DOHH2 (cell line): Measurements from ENCODE around the gene KRT20.

Experiments used
- H3F3A ChIP-seq: fragments of 200-600 bp; sonication (generic), shearing (Covaris generic); 2 replicates; pipeline ENCODE4 v1.6.0; 2016; ENCODE audit warnings: antibody characterized with exemption, mild to moderate bottlenecking; ENCODE audit not compliant: control insufficient read depth, insufficient read depth
- H3K27ac ChIP-seq: fragments of 200-600 bp; sonication (generic); 2 replicates; pipeline ENCODE4 v1.5.1; 2014; ENCODE audit warnings: low read depth, mild to moderate bottlenecking, low read length, moderate library complexity
- H3K27me3 ChIP-seq: fragments of 200-600 bp; sonication (generic); 2 replicates; pipeline ENCODE4 v1.6.1; 2014; ENCODE audit warnings: mild to moderate bottlenecking, low read length, mixed read lengths; ENCODE audit not compliant: control insufficient read depth
- H3K36me3 ChIP-seq: fragments of 200-600 bp; sonication (generic); 2 replicates; pipeline ENCODE4 v1.6.1; 2014; ENCODE audit warnings: mild to moderate bottlenecking, low read length, moderate library complexity, mixed read lengths; ENCODE audit not compliant: control insufficient read depth
- H3K4me1 ChIP-seq: fragments of 200-600 bp; sonication (generic); 2 replicates; pipeline ENCODE4 v1.6.1; 2014; ENCODE audit warnings: mild to moderate bottlenecking, low read length, mixed read lengths; ENCODE audit not compliant: control insufficient read depth
- H3K4me2 ChIP-seq: fragments of 200-600 bp; sonication (generic); 2 replicates; pipeline ENCODE4 v1.6.0; 2014; ENCODE audit warnings: mild to moderate bottlenecking, low read length, moderate library complexity
- H3K4me3 ChIP-seq: fragments of 200-600 bp; sonication (generic); 2 replicates; pipeline ENCODE4 v1.5.1; 2014; ENCODE audit warnings: mild to moderate bottlenecking, low read length, mixed read lengths
- H3K79me2 ChIP-seq: fragments of 200-600 bp; sonication (generic); 2 replicates; pipeline ENCODE4 v1.6.1; 2014; ENCODE audit warnings: mild to moderate bottlenecking, low read length, mixed read lengths; ENCODE audit not compliant: control insufficient read depth
- H3K9me2 ChIP-seq: fragments of 200-600 bp; sonication (generic); replicated peaks from 2 replicates; pipeline ENCODE4 v1.6.1; 2014; ENCODE audit warnings: mild to moderate bottlenecking, low read length, mixed read lengths; ENCODE audit not compliant: control insufficient read depth
- H3K9me3 ChIP-seq: fragments of 200-600 bp; sonication (generic); 2 replicates; pipeline ENCODE4 v1.6.1; 2014; ENCODE audit warnings: antibody characterized with exemption, low read length, mixed read lengths; ENCODE audit not compliant: control insufficient read depth, insufficient read depth
- H4K20me1 ChIP-seq: fragments of 200-600 bp; sonication (generic); 2 replicates; pipeline ENCODE4 v1.6.0; 2014; ENCODE audit warnings: low read depth, mild to moderate bottlenecking, antibody characterized with exemption, low read length, moderate library complexity; ENCODE audit not compliant: control insufficient read depth, insufficient read depth
- EZH2phosphoT487 ChIP-seq: fragments of 200-600 bp; sonication (generic); IDR thresholded peaks from 2 replicates; pipeline ENCODE4 v1.6.1; 2017; ENCODE audit warnings: borderline replicate concordance, mild to moderate bottlenecking, antibody characterized with exemption, low read length, moderate library complexity, mixed read lengths
- TF ChIP-seq, protein P1 (sequence below): fragments of 200-600 bp; sonication (generic); IDR thresholded peaks from one replicate; pipeline ENCODE4 v1.5.1; 2014; ENCODE audit warnings: antibody characterized with exemption, mild to moderate bottlenecking, low read depth, low read length; ENCODE audit not compliant: poor library complexity, severe bottlenecking

The KRT20 gene

DNA sequence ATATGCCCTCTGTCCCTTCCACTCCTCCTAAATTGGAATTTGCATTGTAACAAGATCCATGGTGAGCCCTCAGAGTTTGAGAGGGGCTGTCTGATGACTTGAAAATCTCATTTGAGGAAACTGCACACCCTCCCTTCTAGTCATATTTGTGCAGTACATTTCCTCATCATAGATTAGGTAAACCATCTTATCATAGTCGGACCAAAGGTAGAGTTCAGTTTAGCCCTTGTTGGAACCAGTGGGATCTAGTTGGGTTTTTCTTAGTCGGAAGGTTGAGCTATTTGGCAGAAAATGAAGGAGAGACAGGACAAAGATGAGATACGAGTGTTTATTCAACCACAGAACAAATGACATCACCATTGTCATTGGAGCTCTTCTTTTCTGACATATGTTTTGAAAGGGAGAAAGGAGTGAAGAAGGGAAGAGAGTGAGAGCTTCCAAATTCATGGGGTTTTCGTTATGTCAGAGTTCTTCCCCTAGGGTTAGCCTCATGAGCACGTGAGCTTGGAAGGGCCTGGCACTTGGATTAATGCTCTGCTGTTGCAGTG, 15.8 kb upstream of the KRT20 start:
- no peaks in the 10 kb centered on the region for H4K20me1 ChIP-seq
- H3K4me1 ChIP-seq: no peaks in the 10 kb centered on the region
- H3K9me2 ChIP-seq: no peaks in the 10 kb centered on the region
- H3F3A ChIP-seq: no peaks in the 10 kb centered on the region
- no peak for TF ChIP-seq EZH2phosphoT487
- TF ChIP-seq, protein P1, sequence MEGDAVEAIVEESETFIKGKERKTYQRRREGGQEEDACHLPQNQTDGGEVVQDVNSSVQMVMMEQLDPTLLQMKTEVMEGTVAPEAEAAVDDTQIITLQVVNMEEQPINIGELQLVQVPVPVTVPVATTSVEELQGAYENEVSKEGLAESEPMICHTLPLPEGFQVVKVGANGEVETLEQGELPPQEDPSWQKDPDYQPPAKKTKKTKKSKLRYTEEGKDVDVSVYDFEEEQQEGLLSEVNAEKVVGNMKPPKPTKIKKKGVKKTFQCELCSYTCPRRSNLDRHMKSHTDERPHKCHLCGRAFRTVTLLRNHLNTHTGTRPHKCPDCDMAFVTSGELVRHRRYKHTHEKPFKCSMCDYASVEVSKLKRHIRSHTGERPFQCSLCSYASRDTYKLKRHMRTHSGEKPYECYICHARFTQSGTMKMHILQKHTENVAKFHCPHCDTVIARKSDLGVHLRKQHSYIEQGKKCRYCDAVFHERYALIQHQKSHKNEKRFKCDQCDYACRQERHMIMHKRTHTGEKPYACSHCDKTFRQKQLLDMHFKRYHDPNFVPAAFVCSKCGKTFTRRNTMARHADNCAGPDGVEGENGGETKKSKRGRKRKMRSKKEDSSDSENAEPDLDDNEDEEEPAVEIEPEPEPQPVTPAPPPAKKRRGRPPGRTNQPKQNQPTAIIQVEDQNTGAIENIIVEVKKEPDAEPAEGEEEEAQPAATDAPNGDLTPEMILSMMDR: no peak
- H3K27ac ChIP-seq: no peak overlapping the region
- H3K36me3 ChIP-seq: no peaks in the 10 kb centered on the region
- H3K9me3 ChIP-seq: no peaks in the 10 kb centered on the region
- no peaks in the 10 kb centered on the region for H3K79me2 ChIP-seq
- H3K27me3 ChIP-seq: no peaks in the 10 kb centered on the region
- H3K4me3 ChIP-seq: no peak overlapping the region
- no peak overlapping the region for H3K4me2 ChIP-seq

DNA sequence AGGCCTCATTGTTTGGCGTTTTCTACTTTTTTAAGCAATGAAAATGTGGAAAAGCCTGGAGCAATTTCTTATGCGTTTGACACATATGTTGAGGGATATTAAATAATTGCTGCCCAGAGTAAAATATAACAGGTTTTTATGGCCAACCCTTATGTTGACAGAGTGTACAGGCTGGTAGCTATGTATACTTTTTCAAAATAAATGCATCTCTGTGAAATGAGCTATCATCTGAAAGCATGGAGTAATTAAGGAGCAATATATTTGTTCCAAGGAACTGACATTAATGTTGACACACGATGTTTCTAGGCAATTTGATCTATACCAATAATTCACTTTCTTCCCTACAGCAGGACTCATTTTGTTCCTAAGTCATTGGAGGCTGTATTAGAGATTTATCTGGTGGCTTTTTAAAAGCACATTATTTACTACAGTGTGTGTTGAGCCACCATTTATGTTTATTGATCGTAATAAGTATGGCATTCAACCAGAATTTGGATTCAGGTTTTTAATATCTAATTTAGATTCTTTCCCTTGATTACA, 11.9 kb upstream of the KRT20 start:
- no peak for TF ChIP-seq EZH2phosphoT487
- TF ChIP-seq, protein P1: no peak
- Histone ChIP-seq H3K27ac (no peak overlapping the region), H3K27me3 (no peaks in the 10 kb centered on the region), H3K4me1 (no peaks in the 10 kb centered on the region), H4K20me1 (no peaks in the 10 kb centered on the region), H3K79me2 (no peaks in the 10 kb centered on the region), H3K9me2 (no peaks in the 10 kb centered on the region), H3K36me3 (no peaks in the 10 kb centered on the region), H3K9me3 (no peaks in the 10 kb centered on the region), H3K4me3 (no peak overlapping the region), H3F3A (no peaks in the 10 kb centered on the region), H3K4me2 (no peak overlapping the region)

DNA sequence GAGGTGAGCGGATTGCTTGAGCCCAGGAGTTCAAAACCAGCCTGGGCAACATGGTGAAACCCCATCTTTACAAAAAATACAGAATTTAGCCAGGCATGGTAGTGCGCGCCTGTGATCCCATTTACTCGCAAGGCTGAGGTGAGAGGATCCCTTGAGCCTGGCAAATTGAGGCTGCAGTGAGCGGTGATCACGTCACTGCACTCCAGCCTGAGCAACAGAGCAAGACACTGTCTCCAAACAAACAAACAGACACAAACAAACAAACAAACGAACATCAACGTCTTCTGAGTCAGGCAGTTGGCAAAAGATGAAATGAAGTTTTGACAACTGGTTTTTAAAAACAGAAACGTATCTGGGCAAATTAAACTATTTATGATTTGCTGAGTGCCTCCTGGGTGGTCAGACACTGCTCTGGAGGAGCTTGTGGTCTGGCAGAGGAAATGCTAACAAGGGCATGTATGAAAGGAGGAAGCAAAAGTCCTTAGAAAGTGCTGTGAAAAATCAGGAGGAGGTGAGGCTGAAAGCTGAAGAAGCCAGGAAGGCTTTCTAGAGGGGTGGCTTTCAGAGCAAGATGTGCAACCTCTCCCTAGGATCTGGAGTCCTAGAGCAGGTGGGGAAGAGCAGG, 10.2 kb upstream of the KRT20 start:
- Histone ChIP-seq H3K9me3 (no peaks in the 10 kb centered on the region), H3K27me3 (no peaks in the 10 kb centered on the region), H3K79me2 (no peaks in the 10 kb centered on the region), H3K36me3 (no peaks in the 10 kb centered on the region), H3K27ac (no peak overlapping the region), H4K20me1 (no peaks in the 10 kb centered on the region), H3K4me2 (no peak overlapping the region), H3F3A (no peaks in the 10 kb centered on the region), H3K4me3 (no peak overlapping the region), H3K4me1 (no peaks in the 10 kb centered on the region), H3K9me2 (no peaks in the 10 kb centered on the region)
- TF ChIP-seq EZH2phosphoT487: no peak
- TF ChIP-seq, protein P1: no peak
